HepG2 (cell line): ENCODE results near the gene TMX2. TPM values are rescaled to one million over a fixed set of nuclear protein-coding genes. Genes with fewer than 3 reads are reported as not detected.
A peak's percentile ranks its signal among the peaks of the same experiment; 100 is the strongest.

Source experiments
- FOXP1 ChIP-seq, 2 experiments: fragments of 450-650 bp in 1 of 2; IDR thresholded peaks; 2 replicates each; pipeline ENCODE4 v1.6.1; 2017 to 2018; ENCODE audit warnings: antibody characterized with exemption in 1 of 2
- FOXP4 ChIP-seq: sonication (generic); formaldehyde crosslinking; IDR thresholded peaks from 2 replicates; pipeline ENCODE4 v1.4.0; 2020; ENCODE audit warnings: missing genetic modification reagents
- HIVEP1 ChIP-seq: sonication (generic); formaldehyde crosslinking; IDR thresholded peaks from 2 replicates; pipeline ENCODE4 v1.4.0; 2020; ENCODE audit warnings: mild to moderate bottlenecking, missing genetic modification reagents
- KDM6A ChIP-seq: IDR thresholded peaks from 2 replicates; pipeline ENCODE4 v1.6.1; 2016; ENCODE audit warnings: low read depth
- NCOA2 ChIP-seq: sonication (generic); formaldehyde crosslinking; IDR thresholded peaks from 2 replicates; pipeline ENCODE4 v1.8.0; 2022; ENCODE audit warnings: inconsistent platforms
- NR2F6 ChIP-seq, 2 experiments: IDR thresholded peaks; 2 replicates each; pipeline ENCODE4 v1.6.1; 2016; ENCODE audit warnings: antibody characterized with exemption in 1 of 2, mild to moderate bottlenecking in 1 of 2
- RORA ChIP-seq: sonication (generic); formaldehyde crosslinking; IDR thresholded peaks from 2 replicates; pipeline ENCODE4 v1.5.0; 2020; ENCODE audit warnings: mild to moderate bottlenecking, missing genetic modification reagents, moderate library complexity
- SIX4 ChIP-seq: sonication (generic); formaldehyde crosslinking; IDR thresholded peaks from 2 replicates; pipeline ENCODE4 v1.4.0; 2020; ENCODE audit warnings: missing genetic modification reagents
- XBP1 ChIP-seq: sonication (generic); formaldehyde crosslinking; IDR thresholded peaks from 2 replicates; pipeline ENCODE4 v1.5.0; 2020; ENCODE audit warnings: missing genetic modification reagents
- ZNF205 ChIP-seq: IDR thresholded peaks from 2 replicates; pipeline ENCODE4 v1.6.1; 2018; ENCODE audit warnings: missing biosample characterization, missing genetic modification reagents
- ZNF430 ChIP-seq: sonication (generic); formaldehyde crosslinking; IDR thresholded peaks from 2 replicates; pipeline ENCODE4 v1.9.0; 2021; ENCODE audit warnings: mild to moderate bottlenecking, missing genetic modification reagents
- ZNF512B ChIP-seq: sonication (generic); formaldehyde crosslinking; IDR thresholded peaks from 2 replicates; pipeline ENCODE4 v1.5.1; 2020; ENCODE audit warnings: missing genetic modification reagents, mild to moderate bottlenecking, borderline replicate concordance
- ZNF644 ChIP-seq: IDR thresholded peaks from 2 replicates; pipeline ENCODE4 v1.6.1; 2016; ENCODE audit warnings: low read depth
- polyA plus RNA-seq, 8 experiments: library from polyadenylated mRNA; depleted of rRNA in 3 of 8; stranded (reverse) in 7 of 8; unstranded in 1 of 8; fragments of >200 nt; fragmentation: Illumina TruSeq in 4 of 8; extraction: Trizol in 4 of 8; gene quantifications; 2 replicates each; pipeline versions ENCODE4 v1.2.1 to v1.2.3, GENCODE V29; 2011 to 2016; ENCODE audit warnings: low read depth in 4 of 8, missing spikeins in 1 of 8, mixed read lengths in 1 of 8; ENCODE audit not compliant: insufficient read depth in 1 of 8
- total RNA-seq, 5 experiments: library from RNA; depleted of rRNA; stranded (reverse); fragments of >200 nt; fragmentation: Illumina TruSeq; extraction: Trizol; gene quantifications; 2 replicates each; pipeline ENCODE4 v1.2.3, GENCODE V29; 2016; ENCODE audit warnings: low read depth in 1 of 5
- TF ChIP-seq, protein P1 (sequence below): sonication (generic); formaldehyde crosslinking; IDR thresholded peaks from 2 replicates; pipeline ENCODE4 v1.5.0; 2020; ENCODE audit warnings: missing genetic modification reagents
- TF ChIP-seq, protein P2 (sequence below): IDR thresholded peaks from 2 replicates; pipeline ENCODE4 v1.6.1; 2012; ENCODE audit warnings: inconsistent platforms
- TF ChIP-seq, protein P3 (sequence below): IDR thresholded peaks from 2 replicates; pipeline ENCODE4 v1.6.1; 2012; ENCODE audit warnings: low read depth, low read length, improper control_type of control experiment

The TMX2 gene
- total and polyA plus RNA-seq, 2 of the 13 experiments (the other 11 are each of a cell fraction or from before 2014, with no cell fraction given), result 84.5 to 129 TPM

GRCh38 chr11:57777969-57778317, 65.5 kb downstream of the TMX2 start (continued):
- TF ChIP-seq, protein P1, sequence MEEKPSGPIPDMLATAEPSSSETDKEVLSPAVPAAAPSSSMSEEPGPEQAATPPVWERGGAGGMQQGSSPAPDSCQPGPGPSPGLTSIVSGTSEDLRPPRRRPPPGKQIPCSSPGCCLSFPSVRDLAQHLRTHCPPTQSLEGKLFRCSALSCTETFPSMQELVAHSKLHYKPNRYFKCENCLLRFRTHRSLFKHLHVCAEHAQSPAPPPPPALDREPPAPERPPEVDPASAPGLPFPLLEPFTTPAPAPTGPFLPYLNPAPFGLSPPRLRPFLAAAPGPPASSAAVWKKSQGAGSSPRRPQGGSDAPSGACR (CRISPR knock-in tag), result 0 out of 2 replicates have a peak, but pooled peaks have one; percentile 7
- TF ChIP-seq RORA (CRISPR knock-in tag) (no peak), HIVEP1 (CRISPR knock-in tag) (no peak), FOXP1 (IDR thresholded peaks at IDR 0.05) (no peak), FOXP1 (CRISPR knock-in tag; IDR thresholded peaks at IDR 0.05) (peak; percentile 64), NR2F6 (IDR thresholded peaks at IDR 0.05) (0 out of 2 replicates have a peak, but pooled peaks have one; percentile 48), NR2F6 (CRISPR knock-in tag; IDR thresholded peaks at IDR 0.05) (peak; percentile 75), KDM6A (CRISPR knock-in tag) (peak; percentile 57; the same call in 1 of the 2 replicates), ZNF644 (CRISPR knock-in tag) (peak; percentile 39; the same call in 1 of the 2 replicates), NCOA2 (peak; percentile 24; the same call in 1 of the 2 replicates), SIX4 (peak; percentile 46; the same call in 1 of the 2 replicates), FOXP4 (peak; percentile 56; the same call in 1 of the 2 replicates), ZNF430 (peak; percentile 55; the same call in 1 of the 2 replicates), ZNF205 (CRISPR knock-in tag) (no peak), XBP1 (no peak), ZNF512B (CRISPR knock-in tag) (no peak)
- TF ChIP-seq, protein P2, sequence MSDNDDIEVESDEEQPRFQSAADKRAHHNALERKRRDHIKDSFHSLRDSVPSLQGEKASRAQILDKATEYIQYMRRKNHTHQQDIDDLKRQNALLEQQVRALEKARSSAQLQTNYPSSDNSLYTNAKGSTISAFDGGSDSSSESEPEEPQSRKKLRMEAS, result no peak; the same call in 1 of the 2 replicates
- TF ChIP-seq, protein P3, sequence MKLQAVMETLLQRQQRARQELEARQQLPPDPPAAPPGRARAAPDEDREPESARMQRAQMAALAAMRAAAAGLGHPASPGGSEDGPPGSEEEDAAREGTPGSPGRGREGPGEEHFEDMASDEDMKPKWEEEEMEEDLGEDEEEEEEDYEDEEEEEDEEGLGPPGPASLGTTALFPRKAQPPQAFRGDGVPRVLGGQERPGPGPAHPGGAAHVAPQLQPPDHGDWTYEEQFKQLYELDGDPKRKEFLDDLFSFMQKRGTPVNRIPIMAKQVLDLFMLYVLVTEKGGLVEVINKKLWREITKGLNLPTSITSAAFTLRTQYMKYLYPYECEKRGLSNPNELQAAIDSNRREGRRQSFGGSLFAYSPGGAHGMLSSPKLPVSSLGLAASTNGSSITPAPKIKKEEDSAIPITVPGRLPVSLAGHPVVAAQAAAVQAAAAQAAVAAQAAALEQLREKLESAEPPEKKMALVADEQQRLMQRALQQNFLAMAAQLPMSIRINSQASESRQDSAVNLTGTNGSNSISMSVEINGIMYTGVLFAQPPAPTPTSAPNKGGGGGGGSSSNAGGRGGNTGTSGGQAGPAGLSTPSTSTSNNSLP, result peak; percentile 22; the same call in 1 of the 2 replicates
